PFSK-1 (cell line): ENCODE results near the gene ZBED5.

Experiments
- FOXP2 ChIP-seq: optimal IDR thresholded peaks from 2 replicates; pipeline ENCODE3; 2011; ENCODE audit warnings: borderline replicate concordance, control low read depth, inconsistent platforms; ENCODE audit not compliant: insufficient read depth; ENCODE audit errors: extremely low read length, extremely low read depth
- POLR2AphosphoS5 ChIP-seq: IDR thresholded peaks from 2 replicates; pipeline ENCODE4 v1.6.1; 2012; ENCODE audit warnings: low read depth, mild to moderate bottlenecking, control low read depth, low read length, moderate library complexity
- SIN3A ChIP-seq: IDR thresholded peaks from 2 replicates; pipeline ENCODE4 v1.6.1; 2012; ENCODE audit warnings: mild to moderate bottlenecking, low read length, moderate library complexity, borderline replicate concordance; ENCODE audit not compliant: insufficient read depth
- TAF1 ChIP-seq: IDR thresholded peaks from 2 replicates; pipeline ENCODE4 v1.6.1; 2012; ENCODE audit warnings: low read length, control low read depth, borderline replicate concordance; ENCODE audit not compliant: insufficient read depth

DNA sequence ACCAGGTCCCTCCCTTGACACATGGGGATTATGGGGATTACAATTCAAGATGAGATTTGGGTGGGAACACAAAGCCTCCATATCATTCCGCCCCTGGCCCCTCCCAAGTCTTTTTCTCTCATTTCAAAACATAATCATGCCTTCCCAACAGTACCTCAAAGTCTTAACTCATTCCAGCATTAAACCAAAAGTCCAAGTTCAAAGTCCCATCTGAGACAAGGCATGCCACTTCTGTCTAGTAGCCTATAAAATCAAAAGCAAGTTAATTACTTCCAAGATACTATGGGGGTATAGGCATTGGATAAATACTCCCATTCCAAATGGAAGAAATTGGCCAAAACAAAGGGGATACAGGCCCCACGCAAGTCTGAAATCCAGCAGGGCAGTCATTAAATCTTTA, 29.5 kb downstream of the ZBED5 start:
- TF ChIP-seq SIN3A: no peak
- TF ChIP-seq TAF1: no peak
- no peak for TF ChIP-seq POLR2AphosphoS5
- no peak for TF ChIP-seq FOXP2
